ENCODE results near the gene MAN2B2.

- TF ChIP-seq CTCF (IDR thresholded peaks at IDR 0.05; ENCODE audit: poor library complexity) (no peak), EZH2 (IDR thresholded peaks at IDR 0.05; ENCODE audit: borderline replicate concordance) (no peak), EZH2phosphoT487 (IDR thresholded peaks at IDR 0.05; ENCODE audit: low read depth, severe bottlenecking, unreplicated experiment) (no peak)
Measured at GRCh38 chr4:6557856-6558255, 17.1 kb upstream of the MAN2B2 start.

Measured in hepatocyte (in vitro differentiated cells).